T-cell (primary cell): Measurements from ENCODE around the gene MXRA8. TPM values are rescaled to one million over a fixed set of nuclear protein-coding genes. Genes with fewer than 3 reads are reported as not detected.
"Not testable (repeated sequence)": the region's sequence is repeated elsewhere in the genome, so short reads cannot be mapped to it uniquely, and the experiment has no call there.

Source experiments
- ATAC-seq, 4 experiments: fragments of 200-7000 bp in 3 of 4; fragments of 150-1000 bp in 1 of 4; cut with Tn5 transposase; replicated peaks in 1 of 4; 1 replicate in 3 of 4; 2 replicates in 1 of 4; pipeline ENCODE4 v1.10.0; 2021; ENCODE audit warnings: moderate library complexity in 3 of 4, mild to moderate bottlenecking in 2 of 4, moderate number of reproducible peaks in 1 of 4
- CTCF ChIA-PET, 2 donors: fragments of 300-600 bp; sonication (Branson Sonifier 250); formaldehyde crosslinking; loops; one replicate each; lab custom pipeline; 2022; ENCODE audit warnings: antibody characterized with exemption in 2 of 2; lab: Charles Lee
- POLR2A ChIA-PET, 2 donors: fragments of 300-600 bp; sonication (Branson Sonifier 250); formaldehyde crosslinking; loops; one replicate each; lab custom pipeline; 2022; ENCODE audit warnings: antibody characterized with exemption in 2 of 2; lab: Charles Lee
- DNase-seq, 35 experiments: peaks; one replicate each; pipeline versions ENCODE4 v3.0.0 to v3.0.0-alpha.2; 2013 to 2023
- H3K27ac ChIP-seq: one replicate; pipeline ENCODE4 v1.5.1; 2013; ENCODE audit warnings: low read length
- H3K27me3 ChIP-seq, 2 experiments: replicated peaks in 1 of 2; 1 replicate in 1 of 2; 2 replicates in 1 of 2; pipeline versions ENCODE4 v1.6.1 to v1.7.0; 2013; ENCODE audit warnings: low read length in 1 of 2, mixed read lengths in 1 of 2; ENCODE audit not compliant: control insufficient read depth in 2 of 2, insufficient read depth in 2 of 2; ENCODE audit errors: extremely low read depth in 1 of 2
- H3K36me3 ChIP-seq, 2 donors: 1 replicate in 1 of 2; 2 replicates in 1 of 2; pipeline versions ENCODE4 v1.6.1 to v1.7.0; 2013; ENCODE audit warnings: low read length in 1 of 2; ENCODE audit not compliant: control insufficient read depth in 2 of 2, insufficient read depth in 1 of 2; ENCODE audit errors: extremely low read depth in 1 of 2
- H3K4me1 ChIP-seq, 2 experiments: 1 replicate in 1 of 2; 2 replicates in 1 of 2; pipeline versions ENCODE4 v1.6.1 to v1.7.0; 2013; ENCODE audit warnings: low read length in 2 of 2, mixed read lengths in 1 of 2; ENCODE audit not compliant: insufficient read depth in 2 of 2, control insufficient read depth in 1 of 2; ENCODE audit errors: extremely low read depth in 1 of 2
- H3K4me3 ChIP-seq, 2 donors: 1 replicate in 1 of 2; 2 replicates in 1 of 2; pipeline versions ENCODE4 v1.5.1 to v1.7.0; 2013; ENCODE audit warnings: mild to moderate bottlenecking in 2 of 2, low read length in 1 of 2, moderate library complexity in 1 of 2; ENCODE audit not compliant: control insufficient read depth in 1 of 2; ENCODE audit errors: extremely low read depth in 1 of 2
- H3K9me3 ChIP-seq: 2 replicates; pipeline ENCODE4 v1.7.0; 2013
- H3K27ac Mint-ChIP-seq, 2 donors: one replicate each; pipeline ENCODE4 v1.8.0; 2020 to 2021; ENCODE audit warnings: mild to moderate bottlenecking in 2 of 2, mixed read lengths in 2 of 2
- H3K27me3 Mint-ChIP-seq, 2 donors: one replicate each; pipeline ENCODE4 v1.8.0; 2021 to 2022; ENCODE audit warnings: mixed read lengths in 2 of 2
- H3K36me3 Mint-ChIP-seq: one replicate; pipeline ENCODE4 v1.8.0; 2021; ENCODE audit warnings: mixed read lengths
- H3K4me1 Mint-ChIP-seq, 3 donors: one replicate each; pipeline ENCODE4 v1.8.0; 2020 to 2022; ENCODE audit warnings: mixed read lengths in 3 of 3, mild to moderate bottlenecking in 1 of 3
- H3K4me3 Mint-ChIP-seq, 3 donors: one replicate each; pipeline ENCODE4 v1.8.0; 2020 to 2022; ENCODE audit warnings: mild to moderate bottlenecking in 3 of 3, mixed read lengths in 3 of 3, moderate library complexity in 3 of 3
- H3K9me3 Mint-ChIP-seq, 3 donors: one replicate each; pipeline ENCODE4 v1.8.0; 2020 to 2022; ENCODE audit warnings: mixed read lengths in 3 of 3
- WGBS: methylation state at CpG from one replicate; pipeline ENCODE4 v1.1.5; 2013; ENCODE audit warnings: missing lambda C conversion rate; ENCODE audit not compliant: insufficient coverage; 5-methylcytosine and 5-hydroxymethylcytosine counted together
- total RNA-seq, 35 experiments: library from RNA in 6 of 35; stranded (reverse) in 6 of 35; fragments of 120-200 nt in 1 of 35; gene quantifications; one replicate each; pipeline versions ENCODE4 v1.2.1 to v1.2.4 and lab custom pipeline; 2013 to 2026

MXRA8 gene
- total RNA-seq, 5 donors from 2014 or later (not counting 1 experiment from before 2014, with no cell fraction given): 0.99 to 6.8 (median 1.9) TPM

GRCh38 chr1:1402901-1403392 lies 44.6 kb upstream of the MXRA8 start:
- peaks cover 14 to 51% of the 10 kb centered on the region in 2 donors for H3K36me3 ChIP-seq
- H3K9me3 Mint-ChIP-seq, ATAC-seq, H3K27me3 ChIP-seq, H3K27me3 Mint-ChIP-seq, H3K4me3 ChIP-seq, DNase-seq, H3K27ac ChIP-seq, H3K9me3 ChIP-seq, H3K27ac Mint-ChIP-seq: not testable (repeated sequence)
- H3K4me1 ChIP-seq: peaks cover 23 to 56% of the 10 kb centered on the region in 2 experiments
- ChIA-PET POLR2A (interaction anchor here in 1 of 2 donors (0.7 kb wide), 1 partner anchor 28 kb away, joined by 4 read pairs; the partner anchor contains the start of gene AURKAIP1), CTCF (interaction anchor here in 1 of 2 donors (0.6 kb wide), 1 partner anchor 87 kb away, joined by 3 read pairs; no protein-coding TSS in a partner anchor)
- H3K4me3 Mint-ChIP-seq: peak overlapping the region in 2 of 3 donors; percentile 17 to 34
- H3K4me1 Mint-ChIP-seq: peaks cover 45 to 66% (median 52%) of the 10 kb centered on the region in 3 donors
- H3K36me3 Mint-ChIP-seq: peaks cover 27% of the 10 kb centered on the region
- WGBS: 89% methylated on average over 3 of the region's 9 CpGs

- H3K9me3 Mint-ChIP-seq: no peaks in the 10 kb centered on the region
- no peak overlapping the region for H3K4me3 ChIP-seq
- ATAC-seq (no peak), DNase-seq (peak in 5 of 35 experiments; percentile 16 to 52 (median 24))
- peak overlapping the region; percentile 16 to 59 for H3K27ac Mint-ChIP-seq
- H3K27me3 ChIP-seq: no peaks in the 10 kb centered on the region
- ChIA-PET POLR2A (interaction anchor here in 1 of 2 donors (0.7 kb wide), 1 partner anchor 27 kb away, joined by 4 read pairs; the partner anchor contains the start of gene AURKAIP1), CTCF (interaction anchor here in 1 of 2 donors (0.6 kb wide), 1 partner anchor 87 kb away, joined by 3 read pairs; no protein-coding TSS in a partner anchor)
- peaks cover 27 to 58% of the 10 kb centered on the region in 2 experiments for H3K4me1 ChIP-seq
- 88% methylated on average over 18 of the region's 20 CpGs for WGBS
- H3K4me3 Mint-ChIP-seq: peak overlapping the region in 1 of 3 donors; percentile 64
- H3K4me1 Mint-ChIP-seq: peaks cover 47 to 72% (median 57%) of the 10 kb centered on the region in 3 donors
- no peaks in the 10 kb centered on the region for H3K9me3 ChIP-seq
- H3K27me3 Mint-ChIP-seq: no peaks in the 10 kb centered on the region
- H3K36me3 ChIP-seq: peaks cover 14 to 57% of the 10 kb centered on the region in 2 donors
- no peak overlapping the region for H3K27ac ChIP-seq
- H3K36me3 Mint-ChIP-seq: peaks cover 27% of the 10 kb centered on the region
Observed at GRCh38 chr1:1402072-1402900, 43.9 kb upstream of the MXRA8 start.

GRCh38 chr1:1401457-1402010 lies 43.2 kb upstream of the MXRA8 start:
- no peaks in the 10 kb centered on the region for H3K27me3 Mint-ChIP-seq
- POLR2A ChIA-PET: no interaction called here

GRCh38 chr1:1400576-1401456 lies 42.5 kb upstream of the MXRA8 start:
- peak overlapping the region; percentile 80 for H3K27ac ChIP-seq
- Mint-ChIP-seq H3K36me3 (peaks cover 25% of the 10 kb centered on the region), H3K4me3 (peak overlapping the region; percentile 85 to 89 (median 86)), H3K27ac (peak overlapping the region; percentile 89 to 92), H3K4me1 (peaks cover 41 to 62% (median 50%) of the 10 kb centered on the region in 3 donors), H3K9me3 (no peaks in the 10 kb centered on the region), H3K27me3 (no peaks in the 10 kb centered on the region)
- peak overlapping the region; percentile 71 to 98 for H3K4me3 ChIP-seq
- WGBS: 93% methylated on average over 17 of the region's 22 CpGs
- DNase-seq (no peak), ATAC-seq (no peak)
- no peaks in the 10 kb centered on the region for H3K27me3 ChIP-seq
- H3K4me1 ChIP-seq: peaks cover 22 to 51% of the 10 kb centered on the region in 2 experiments
- H3K9me3 ChIP-seq: no peaks in the 10 kb centered on the region
- POLR2A ChIA-PET: interaction anchor here in 1 of 2 donors (0.7 kb wide), 1 partner anchor 25 kb away, joined by 4 read pairs; the partner anchor contains the start of gene AURKAIP1
- peaks cover 16 to 57% of the 10 kb centered on the region in 2 donors for H3K36me3 ChIP-seq
- CTCF ChIA-PET: interaction anchor here in 1 of 2 donors (0.5 to 0.8 kb wide), 2 partner anchors 23 to 25 kb away, joined by 3 read pairs; partner anchors contain the start of gene AURKAIP1

More at GRCh38 chr1:1401457-1402010, 43.2 kb upstream of the MXRA8 start:
- no peak for ATAC-seq
- 88% methylated on average over 3 of the region's 7 CpGs for WGBS
- Mint-ChIP-seq H3K27ac (peak overlapping the region in 1 of 2 donors; percentile 73), H3K4me3 (peak overlapping the region; percentile 62 to 85 (median 64)), H3K36me3 (peaks cover 27% of the 10 kb centered on the region), H3K4me1 (peaks cover 47 to 69% (median 56%) of the 10 kb centered on the region in 3 donors), H3K9me3 (no peaks in the 10 kb centered on the region)
- Histone ChIP-seq H3K27me3 (no peaks in the 10 kb centered on the region), H3K4me1 (peaks cover 27 to 58% of the 10 kb centered on the region in 2 experiments), H3K27ac (no peak overlapping the region), H3K4me3 (no peak overlapping the region), H3K9me3 (no peaks in the 10 kb centered on the region), H3K36me3 (peaks cover 14 to 63% of the 10 kb centered on the region in 2 donors)
- no peak for DNase-seq
- CTCF ChIA-PET: no interaction called here

GRCh38 chr1:1399872-1400575 lies 41.7 kb upstream of the MXRA8 start:
- H3K4me3 Mint-ChIP-seq: peak overlapping the region; percentile 85 to 89 (median 86)
- 5% methylated on average over 30 of the region's 34 CpGs for WGBS
- peak overlapping the region; percentile 89 to 92 for H3K27ac Mint-ChIP-seq
- H3K36me3 Mint-ChIP-seq: peaks cover 25% of the 10 kb centered on the region
- DNase-seq: peak in 1 of 35 experiments; percentile 18
- Histone ChIP-seq H3K4me3 (peak overlapping the region; percentile 71 to 98), H3K9me3 (no peaks in the 10 kb centered on the region), H3K27ac (peak overlapping the region; percentile 80), H3K27me3 (no peaks in the 10 kb centered on the region), H3K4me1 (peaks cover 22 to 45% of the 10 kb centered on the region in 2 experiments), H3K36me3 (peaks cover 23 to 57% of the 10 kb centered on the region in 2 donors)
- CTCF ChIA-PET: interaction anchor here in 1 of 2 donors (0.8 kb wide), 1 partner anchor 25 kb away, joined by 3 read pairs; the partner anchor contains the start of gene AURKAIP1
- H3K4me1 Mint-ChIP-seq: peaks cover 43 to 63% (median 51%) of the 10 kb centered on the region in 3 donors
- ATAC-seq: peak in 1 of 4 experiments; percentile 1
- H3K27me3 Mint-ChIP-seq: no peaks in the 10 kb centered on the region
- H3K9me3 Mint-ChIP-seq: no peaks in the 10 kb centered on the region
- POLR2A ChIA-PET: interaction anchor here in 1 of 2 donors (0.7 kb wide), 1 partner anchor 25 kb away, joined by 4 read pairs; the partner anchor contains the start of gene AURKAIP1
